ENCODE measurements around the gene STK32B.

DNA sequence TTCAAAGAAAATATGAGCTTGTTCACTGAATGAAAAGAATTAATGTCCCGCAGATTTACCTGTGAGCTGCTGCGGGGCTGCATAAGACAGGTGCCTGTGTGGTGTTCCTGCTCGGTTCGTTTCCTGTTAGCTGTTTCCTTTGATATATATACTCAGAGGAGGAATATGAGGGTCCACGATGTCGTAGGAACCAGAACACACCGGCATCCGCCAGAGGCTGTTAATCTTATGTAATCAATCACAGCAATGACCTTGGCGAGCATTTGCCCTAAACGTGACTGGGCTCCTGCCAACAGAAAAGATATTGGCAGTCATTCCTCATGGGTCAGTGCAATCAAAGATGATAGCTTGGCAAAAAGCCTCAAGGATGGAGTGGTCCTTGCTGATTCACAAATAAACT, 396.9 kb downstream of the STK32B start:
- TF ChIP-seq NRF1 (IDR thresholded peaks at IDR 0.05; ENCODE audit: low read depth, low read length), result no peak
- TF ChIP-seq, protein P1, sequence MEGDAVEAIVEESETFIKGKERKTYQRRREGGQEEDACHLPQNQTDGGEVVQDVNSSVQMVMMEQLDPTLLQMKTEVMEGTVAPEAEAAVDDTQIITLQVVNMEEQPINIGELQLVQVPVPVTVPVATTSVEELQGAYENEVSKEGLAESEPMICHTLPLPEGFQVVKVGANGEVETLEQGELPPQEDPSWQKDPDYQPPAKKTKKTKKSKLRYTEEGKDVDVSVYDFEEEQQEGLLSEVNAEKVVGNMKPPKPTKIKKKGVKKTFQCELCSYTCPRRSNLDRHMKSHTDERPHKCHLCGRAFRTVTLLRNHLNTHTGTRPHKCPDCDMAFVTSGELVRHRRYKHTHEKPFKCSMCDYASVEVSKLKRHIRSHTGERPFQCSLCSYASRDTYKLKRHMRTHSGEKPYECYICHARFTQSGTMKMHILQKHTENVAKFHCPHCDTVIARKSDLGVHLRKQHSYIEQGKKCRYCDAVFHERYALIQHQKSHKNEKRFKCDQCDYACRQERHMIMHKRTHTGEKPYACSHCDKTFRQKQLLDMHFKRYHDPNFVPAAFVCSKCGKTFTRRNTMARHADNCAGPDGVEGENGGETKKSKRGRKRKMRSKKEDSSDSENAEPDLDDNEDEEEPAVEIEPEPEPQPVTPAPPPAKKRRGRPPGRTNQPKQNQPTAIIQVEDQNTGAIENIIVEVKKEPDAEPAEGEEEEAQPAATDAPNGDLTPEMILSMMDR (IDR thresholded peaks at IDR 0.05), result no peak
- TF ChIP-seq TCF12 (IDR thresholded peaks at IDR 0.05), result no peak
- no peak for TF ChIP-seq YY1 (IDR thresholded peaks at IDR 0.05; ENCODE audit: low read depth)
- TF ChIP-seq MXI1 (IDR thresholded peaks at IDR 0.05; ENCODE audit: low read depth, low read length), result no peak
- no peak for TF ChIP-seq POLR2AphosphoS5 (IDR thresholded peaks at IDR 0.05; ENCODE audit: low read depth, low read length)
- no peak for TF ChIP-seq ELF1 (IDR thresholded peaks at IDR 0.05)
- no peak for TF ChIP-seq RFX5 (IDR thresholded peaks at IDR 0.05; ENCODE audit: low read length)
- TF ChIP-seq, protein P2, sequence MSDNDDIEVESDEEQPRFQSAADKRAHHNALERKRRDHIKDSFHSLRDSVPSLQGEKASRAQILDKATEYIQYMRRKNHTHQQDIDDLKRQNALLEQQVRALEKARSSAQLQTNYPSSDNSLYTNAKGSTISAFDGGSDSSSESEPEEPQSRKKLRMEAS (IDR thresholded peaks at IDR 0.05; ENCODE audit: low read depth), result no peak
- no peak for TF ChIP-seq MEF2A (IDR thresholded peaks at IDR 0.05; ENCODE audit: borderline replicate concordance, low read depth)

Data from SK-N-SH (cell line).